ENCODE measurements around the gene NLRP3.

- no peak for TF ChIP-seq EZH2 (IDR thresholded peaks at IDR 0.05; ENCODE audit: insufficient read depth, poor library complexity, severe bottlenecking)
- no peak for TF ChIP-seq EZH2phosphoT487 (IDR thresholded peaks at IDR 0.05; ENCODE audit: insufficient read depth, low read depth)
Observed at GRCh38 chr1:247376659-247377058, 39.3 kb upstream of the NLRP3 start.
